ENCODE measurements around the gene SLC41A2.

SLC41A2 gene

DNA sequence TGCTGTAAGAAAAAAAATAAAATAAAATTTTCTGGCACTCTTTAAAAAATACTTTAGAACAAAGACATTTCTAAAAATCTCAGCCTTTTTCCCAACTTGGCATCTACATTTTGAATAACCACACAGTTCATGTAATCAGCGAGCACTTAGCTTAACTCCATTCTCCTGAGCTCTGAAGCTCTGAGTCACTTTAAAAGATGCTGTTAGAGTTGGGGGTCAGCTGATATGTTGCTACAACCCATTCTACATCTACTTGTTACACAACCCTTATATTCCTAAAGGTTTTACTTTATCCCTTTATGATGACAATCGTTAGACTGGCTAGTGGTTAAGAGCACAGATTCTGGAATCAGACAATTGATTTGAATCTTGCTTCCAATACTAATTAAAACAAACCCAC lies 48.3 kb downstream of the SLC41A2 start:
- CTCF ChIA-PET, result no interaction called here
- DNase-seq (ENCODE audit: low read depth, low spot score), result no peak
- no peak overlapping the region for H3K4me3 ChIP-seq (ENCODE audit: low read depth, low read length)
- POLR2A ChIA-PET, result no interaction called here
- TF ChIP-seq, protein P1, sequence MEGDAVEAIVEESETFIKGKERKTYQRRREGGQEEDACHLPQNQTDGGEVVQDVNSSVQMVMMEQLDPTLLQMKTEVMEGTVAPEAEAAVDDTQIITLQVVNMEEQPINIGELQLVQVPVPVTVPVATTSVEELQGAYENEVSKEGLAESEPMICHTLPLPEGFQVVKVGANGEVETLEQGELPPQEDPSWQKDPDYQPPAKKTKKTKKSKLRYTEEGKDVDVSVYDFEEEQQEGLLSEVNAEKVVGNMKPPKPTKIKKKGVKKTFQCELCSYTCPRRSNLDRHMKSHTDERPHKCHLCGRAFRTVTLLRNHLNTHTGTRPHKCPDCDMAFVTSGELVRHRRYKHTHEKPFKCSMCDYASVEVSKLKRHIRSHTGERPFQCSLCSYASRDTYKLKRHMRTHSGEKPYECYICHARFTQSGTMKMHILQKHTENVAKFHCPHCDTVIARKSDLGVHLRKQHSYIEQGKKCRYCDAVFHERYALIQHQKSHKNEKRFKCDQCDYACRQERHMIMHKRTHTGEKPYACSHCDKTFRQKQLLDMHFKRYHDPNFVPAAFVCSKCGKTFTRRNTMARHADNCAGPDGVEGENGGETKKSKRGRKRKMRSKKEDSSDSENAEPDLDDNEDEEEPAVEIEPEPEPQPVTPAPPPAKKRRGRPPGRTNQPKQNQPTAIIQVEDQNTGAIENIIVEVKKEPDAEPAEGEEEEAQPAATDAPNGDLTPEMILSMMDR (IDR thresholded peaks at IDR 0.05; ENCODE audit: insufficient read depth, low read length, missing control alignments), result no peak

Measured in AG04449 (cell line).